Measurements from ENCODE around the gene SLC35G6. TPM values are rescaled to one million over a fixed set of nuclear protein-coding genes. Genes with fewer than 3 reads are reported as not detected.

SLC35G6 gene
- total RNA-seq, 1 donor from 2014 or later, result not detected

GRCh38 chr17:7503521-7503920, 22.3 kb downstream of the SLC35G6 start:
- DNase-seq (ENCODE audit: low spot score), result no peak
- Mint-ChIP-seq H3K27me3 (ENCODE audit: low read depth) (no peaks in the 10 kb centered on the region), H3K4me1 (ENCODE audit: low read depth) (no peaks in the 10 kb centered on the region), H3K36me3 (ENCODE audit: low read depth) (peaks cover 55% of the 10 kb centered on the region), H3K9me3 (ENCODE audit: low read depth) (no peaks in the 10 kb centered on the region), H3K4me3 (ENCODE audit: unreplicated experiment) (no peak overlapping the region), H3K27ac (ENCODE audit: unreplicated experiment) (no peak overlapping the region)
- TF ChIP-seq, protein P1, sequence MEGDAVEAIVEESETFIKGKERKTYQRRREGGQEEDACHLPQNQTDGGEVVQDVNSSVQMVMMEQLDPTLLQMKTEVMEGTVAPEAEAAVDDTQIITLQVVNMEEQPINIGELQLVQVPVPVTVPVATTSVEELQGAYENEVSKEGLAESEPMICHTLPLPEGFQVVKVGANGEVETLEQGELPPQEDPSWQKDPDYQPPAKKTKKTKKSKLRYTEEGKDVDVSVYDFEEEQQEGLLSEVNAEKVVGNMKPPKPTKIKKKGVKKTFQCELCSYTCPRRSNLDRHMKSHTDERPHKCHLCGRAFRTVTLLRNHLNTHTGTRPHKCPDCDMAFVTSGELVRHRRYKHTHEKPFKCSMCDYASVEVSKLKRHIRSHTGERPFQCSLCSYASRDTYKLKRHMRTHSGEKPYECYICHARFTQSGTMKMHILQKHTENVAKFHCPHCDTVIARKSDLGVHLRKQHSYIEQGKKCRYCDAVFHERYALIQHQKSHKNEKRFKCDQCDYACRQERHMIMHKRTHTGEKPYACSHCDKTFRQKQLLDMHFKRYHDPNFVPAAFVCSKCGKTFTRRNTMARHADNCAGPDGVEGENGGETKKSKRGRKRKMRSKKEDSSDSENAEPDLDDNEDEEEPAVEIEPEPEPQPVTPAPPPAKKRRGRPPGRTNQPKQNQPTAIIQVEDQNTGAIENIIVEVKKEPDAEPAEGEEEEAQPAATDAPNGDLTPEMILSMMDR (IDR thresholded peaks at IDR 0.05), result no peak

- no peaks in the 10 kb centered on the region for H3K27me3 Mint-ChIP-seq (ENCODE audit: low read depth)
These were observed 26.9 kb downstream of the SLC35G6 start for GRCh38 chr17:7508145-7508544.

GRCh38 chr17:7508846-7509245, 27.6 kb downstream of the SLC35G6 start:
- no peak overlapping the region for H3K27ac Mint-ChIP-seq (ENCODE audit: unreplicated experiment)
- peaks cover 54% of the 10 kb centered on the region for H3K36me3 Mint-ChIP-seq (ENCODE audit: low read depth)
- H3K4me3 Mint-ChIP-seq (ENCODE audit: unreplicated experiment), result no peak overlapping the region

More at GRCh38 chr17:7508145-7508544, 26.9 kb downstream of the SLC35G6 start:
- no peak for DNase-seq (ENCODE audit: low spot score)
- Mint-ChIP-seq H3K27ac (ENCODE audit: unreplicated experiment) (no peak overlapping the region), H3K4me1 (ENCODE audit: low read depth) (no peaks in the 10 kb centered on the region), H3K9me3 (ENCODE audit: low read depth) (no peaks in the 10 kb centered on the region), H3K36me3 (ENCODE audit: low read depth) (peaks cover 55% of the 10 kb centered on the region), H3K4me3 (ENCODE audit: unreplicated experiment) (no peak overlapping the region)
- TF ChIP-seq, protein P1 (IDR thresholded peaks at IDR 0.05), result no peak

DNA sequence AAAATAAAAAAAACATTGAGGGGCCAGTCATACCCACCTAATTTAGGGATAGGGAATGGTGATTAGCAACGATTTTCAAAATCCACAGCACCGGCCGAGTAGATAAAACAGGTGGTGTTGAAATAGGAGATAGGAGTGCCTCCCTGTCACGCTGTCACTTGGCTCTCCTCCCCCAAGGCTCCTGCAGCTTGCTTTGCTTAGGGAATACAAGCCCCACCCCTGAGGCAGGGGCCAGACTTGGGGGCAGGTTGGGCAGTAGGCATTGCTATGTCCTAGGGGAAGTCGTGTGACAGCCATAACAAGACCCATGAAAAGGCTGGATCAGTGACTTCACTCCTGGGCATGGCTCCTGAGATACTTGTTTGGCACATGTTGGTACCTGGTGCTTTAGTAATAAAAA, 28.7 kb downstream of the SLC35G6 start:
- DNase-seq (ENCODE audit: low spot score), result no peak
- no peak overlapping the region for H3K4me3 Mint-ChIP-seq (ENCODE audit: unreplicated experiment)
- no peak overlapping the region for H3K27ac Mint-ChIP-seq (ENCODE audit: unreplicated experiment)
- H3K27me3 Mint-ChIP-seq (ENCODE audit: low read depth), result no peaks in the 10 kb centered on the region
- no peaks in the 10 kb centered on the region for H3K9me3 Mint-ChIP-seq (ENCODE audit: low read depth)
- TF ChIP-seq, protein P1 (IDR thresholded peaks at IDR 0.05), result no peak
- peaks cover 50% of the 10 kb centered on the region for H3K36me3 Mint-ChIP-seq (ENCODE audit: low read depth)
- H3K4me1 Mint-ChIP-seq (ENCODE audit: low read depth), result peaks cover 4% of the 10 kb centered on the region

More at GRCh38 chr17:7508846-7509245, 27.6 kb downstream of the SLC35G6 start:
- DNase-seq (ENCODE audit: low spot score), result no peak
- Mint-ChIP-seq H3K9me3 (ENCODE audit: low read depth) (no peaks in the 10 kb centered on the region), H3K27me3 (ENCODE audit: low read depth) (no peaks in the 10 kb centered on the region), H3K4me1 (ENCODE audit: low read depth) (no peaks in the 10 kb centered on the region)
- TF ChIP-seq, protein P1 (IDR thresholded peaks at IDR 0.05), result no peak

GRCh38 chr17:7511108-7511507, 29.9 kb downstream of the SLC35G6 start:
- H3K36me3 Mint-ChIP-seq (ENCODE audit: low read depth), result peaks cover 47% of the 10 kb centered on the region
- H3K27ac Mint-ChIP-seq (ENCODE audit: unreplicated experiment), result no peak overlapping the region
- no peak for DNase-seq (ENCODE audit: low spot score)
- H3K27me3 Mint-ChIP-seq (ENCODE audit: low read depth), result no peaks in the 10 kb centered on the region
- no peaks in the 10 kb centered on the region for H3K9me3 Mint-ChIP-seq (ENCODE audit: low read depth)
- H3K4me1 Mint-ChIP-seq (ENCODE audit: low read depth), result peaks cover 4% of the 10 kb centered on the region
- no peak overlapping the region for H3K4me3 Mint-ChIP-seq (ENCODE audit: unreplicated experiment)
- TF ChIP-seq, protein P1 (IDR thresholded peaks at IDR 0.05), result no peak

All from chondrocyte (in vitro differentiated cells).